ENCODE results near the gene HJURP.

Gene HJURP

DNA sequence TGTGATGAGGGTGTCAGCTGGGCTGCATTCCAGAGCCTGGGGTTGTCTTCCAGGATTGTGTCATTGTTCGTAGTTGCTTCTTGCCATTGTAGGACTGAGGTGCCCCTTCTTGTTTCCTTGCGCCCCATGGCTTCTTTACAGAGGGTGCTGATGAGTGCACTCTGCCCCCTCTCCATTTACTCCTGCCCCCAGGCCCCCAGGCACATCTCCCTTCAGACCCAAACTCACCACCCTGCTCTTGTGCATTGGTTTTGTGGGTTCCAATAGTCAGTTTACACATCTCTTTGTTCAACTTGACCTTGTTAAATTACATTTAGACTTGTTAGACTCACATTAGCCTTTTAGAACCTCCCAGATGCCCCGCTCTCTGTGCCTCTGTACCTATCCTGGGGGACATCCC is 33.1 kb downstream of the HJURP start:
- Histone ChIP-seq H3K27ac (ENCODE audit: insufficient read depth, low read depth, low read length, poor library complexity, severe bottlenecking) (no peak overlapping the region), H3K9me3 (ENCODE audit: control insufficient read depth, low read length) (no peaks in the 10 kb centered on the region), H3K36me3 (ENCODE audit: control insufficient read depth, insufficient read depth, low read length) (no peaks in the 10 kb centered on the region), H3K27me3 (ENCODE audit: control insufficient read depth, insufficient read depth, low read length, poor library complexity, severe bottlenecking) (no peaks in the 10 kb centered on the region), H3K4me1 (ENCODE audit: control insufficient read depth, insufficient read depth, low read length) (no peaks in the 10 kb centered on the region), H3K4me3 (ENCODE audit: insufficient read depth, low read depth, low read length) (no peak overlapping the region)
- WGBS, 2 experiments: 91 to 96% methylated on average over 3 of the region's 3 CpGs

DNA sequence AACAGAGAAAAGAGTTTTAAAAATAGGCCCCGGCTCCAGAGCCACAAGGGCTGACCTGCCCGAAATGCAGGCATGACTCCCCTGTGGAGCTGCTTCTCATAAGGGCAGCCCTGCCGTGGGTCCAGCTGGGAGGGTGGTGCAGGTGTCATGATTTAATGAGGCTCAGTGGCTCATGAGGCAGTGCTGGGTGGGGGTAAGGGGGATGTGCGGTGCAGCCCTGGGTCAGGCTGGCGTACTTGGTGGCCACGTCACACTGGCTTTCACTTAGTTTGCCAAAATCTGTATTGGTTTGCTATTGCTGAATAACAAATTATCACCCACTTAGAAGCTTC is 33.6 kb downstream of the HJURP start:
- H3K27me3 ChIP-seq (ENCODE audit: control insufficient read depth, insufficient read depth, low read length, poor library complexity, severe bottlenecking): no peaks in the 10 kb centered on the region
- no peaks in the 10 kb centered on the region for H3K36me3 ChIP-seq (ENCODE audit: control insufficient read depth, insufficient read depth, low read length)
- H3K9me3 ChIP-seq (ENCODE audit: control insufficient read depth, low read length): no peaks in the 10 kb centered on the region
- H3K4me3 ChIP-seq (ENCODE audit: insufficient read depth, low read depth, low read length): no peak overlapping the region
- H3K27ac ChIP-seq (ENCODE audit: insufficient read depth, low read depth, low read length, poor library complexity, severe bottlenecking): no peak overlapping the region
- 87 to 88% methylated on average over 6 of the region's 6 CpGs for WGBS, 2 experiments
- no peaks in the 10 kb centered on the region for H3K4me1 ChIP-seq (ENCODE audit: control insufficient read depth, insufficient read depth, low read length)

DNA sequence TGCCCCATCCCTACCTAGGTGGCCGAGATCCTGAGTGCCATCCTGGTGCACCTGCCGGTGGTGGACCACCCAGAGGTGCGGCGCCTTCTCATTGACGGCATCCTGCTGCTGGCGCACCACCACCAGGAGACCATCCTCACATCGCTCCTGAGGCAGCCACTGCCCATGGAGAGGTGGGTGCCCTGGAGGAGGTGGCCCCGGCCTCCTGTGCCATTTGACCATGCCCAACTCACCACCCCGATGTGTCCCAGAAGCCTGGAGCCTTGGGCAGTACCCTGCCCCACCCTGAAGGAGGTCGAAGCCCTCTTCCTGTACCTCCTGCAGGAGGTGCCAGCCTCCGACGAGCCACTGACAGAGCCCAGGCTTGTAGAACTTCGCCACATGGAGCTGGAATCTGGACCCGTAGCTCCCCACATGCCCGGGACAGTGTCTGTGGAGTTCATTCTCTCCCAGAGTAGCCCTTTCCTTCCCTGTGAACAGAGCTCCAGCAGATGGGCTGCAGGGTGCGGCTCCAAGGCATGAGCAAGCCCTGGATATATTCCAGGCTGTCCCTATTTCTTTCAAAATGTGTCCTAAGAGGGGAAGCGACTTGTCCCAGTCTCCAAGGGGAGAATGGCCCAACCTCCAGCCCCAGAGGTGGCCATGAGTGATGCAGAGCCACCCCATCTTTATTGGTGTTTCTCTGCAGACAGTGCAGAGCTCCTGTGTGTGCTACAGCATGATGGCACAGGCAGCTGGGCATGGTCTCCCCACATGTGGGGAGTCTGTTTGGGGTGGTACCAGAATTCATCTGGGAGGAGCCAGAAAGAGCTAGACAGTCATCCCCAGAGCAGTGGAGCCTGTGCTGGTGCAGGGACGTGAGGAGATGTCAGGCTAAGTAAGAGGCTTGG is 34.2 kb downstream of the HJURP start:
- 91 to 93% methylated on average over 18 of the region's 18 CpGs for WGBS, 2 experiments
- Histone ChIP-seq H3K36me3 (ENCODE audit: control insufficient read depth, insufficient read depth, low read length) (no peaks in the 10 kb centered on the region), H3K4me3 (ENCODE audit: insufficient read depth, low read depth, low read length) (no peak overlapping the region), H3K9me3 (ENCODE audit: control insufficient read depth, low read length) (no peaks in the 10 kb centered on the region), H3K27me3 (ENCODE audit: control insufficient read depth, insufficient read depth, low read length, poor library complexity, severe bottlenecking) (no peaks in the 10 kb centered on the region), H3K27ac (ENCODE audit: insufficient read depth, low read depth, low read length, poor library complexity, severe bottlenecking) (no peak overlapping the region), H3K4me1 (ENCODE audit: control insufficient read depth, insufficient read depth, low read length) (no peaks in the 10 kb centered on the region)

DNA sequence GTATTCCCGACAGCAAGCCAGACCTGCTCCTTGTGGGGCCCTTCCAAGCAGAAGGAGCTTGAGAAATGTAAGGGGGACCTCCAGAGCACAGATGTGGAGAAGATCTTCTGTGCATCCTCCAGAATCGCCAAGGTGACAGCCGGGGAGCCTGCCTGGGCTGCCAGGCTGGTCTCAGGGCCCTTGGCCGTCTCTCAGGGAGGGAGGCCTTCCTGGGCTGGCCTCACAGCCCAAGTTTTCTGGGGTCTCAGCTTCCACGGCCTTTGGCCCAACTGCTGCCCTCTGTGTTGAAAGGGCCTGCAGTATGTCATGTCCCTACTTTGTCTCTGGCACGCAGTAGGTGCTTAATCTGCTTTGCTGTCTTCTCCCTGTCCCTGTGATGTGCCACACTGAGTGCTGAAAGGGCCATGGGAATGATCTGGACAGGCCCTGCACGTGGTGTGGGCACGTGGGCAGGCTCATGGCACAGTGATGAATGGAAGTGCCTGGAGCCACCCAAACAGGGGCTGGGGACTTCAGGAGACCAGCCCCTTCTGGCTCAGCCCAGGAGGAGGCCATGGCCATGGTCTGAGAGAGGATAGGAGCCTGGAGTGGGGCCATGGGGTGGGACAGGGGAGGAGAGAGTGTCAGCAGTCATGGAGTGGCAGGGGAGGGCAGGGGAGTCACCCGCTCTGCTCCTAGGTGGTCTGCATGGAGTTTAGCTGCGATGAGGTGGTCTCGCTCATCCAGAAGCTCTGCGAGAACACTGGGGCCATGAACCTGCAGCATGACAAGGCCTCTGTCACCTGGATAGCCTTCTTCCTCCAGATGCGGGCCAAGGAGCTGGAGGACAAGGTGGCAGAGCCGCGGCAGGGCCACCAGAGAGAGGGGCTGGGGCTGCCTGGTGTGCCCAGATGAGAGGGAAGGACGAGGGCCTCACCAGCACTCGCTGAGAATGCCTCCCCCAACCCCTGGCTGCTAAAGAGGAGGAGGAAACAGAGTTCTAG is 35.4 kb downstream of the HJURP start:
- Histone ChIP-seq H3K9me3 (ENCODE audit: control insufficient read depth, low read length) (no peaks in the 10 kb centered on the region), H3K27me3 (ENCODE audit: control insufficient read depth, insufficient read depth, low read length, poor library complexity, severe bottlenecking) (no peaks in the 10 kb centered on the region), H3K4me3 (ENCODE audit: insufficient read depth, low read depth, low read length) (no peak overlapping the region), H3K4me1 (ENCODE audit: control insufficient read depth, insufficient read depth, low read length) (no peaks in the 10 kb centered on the region), H3K27ac (ENCODE audit: insufficient read depth, low read depth, low read length, poor library complexity, severe bottlenecking) (no peak overlapping the region), H3K36me3 (ENCODE audit: control insufficient read depth, insufficient read depth, low read length) (no peaks in the 10 kb centered on the region)
- 81 to 83% methylated on average over 17 of the region's 17 CpGs for WGBS, 2 experiments

DNA sequence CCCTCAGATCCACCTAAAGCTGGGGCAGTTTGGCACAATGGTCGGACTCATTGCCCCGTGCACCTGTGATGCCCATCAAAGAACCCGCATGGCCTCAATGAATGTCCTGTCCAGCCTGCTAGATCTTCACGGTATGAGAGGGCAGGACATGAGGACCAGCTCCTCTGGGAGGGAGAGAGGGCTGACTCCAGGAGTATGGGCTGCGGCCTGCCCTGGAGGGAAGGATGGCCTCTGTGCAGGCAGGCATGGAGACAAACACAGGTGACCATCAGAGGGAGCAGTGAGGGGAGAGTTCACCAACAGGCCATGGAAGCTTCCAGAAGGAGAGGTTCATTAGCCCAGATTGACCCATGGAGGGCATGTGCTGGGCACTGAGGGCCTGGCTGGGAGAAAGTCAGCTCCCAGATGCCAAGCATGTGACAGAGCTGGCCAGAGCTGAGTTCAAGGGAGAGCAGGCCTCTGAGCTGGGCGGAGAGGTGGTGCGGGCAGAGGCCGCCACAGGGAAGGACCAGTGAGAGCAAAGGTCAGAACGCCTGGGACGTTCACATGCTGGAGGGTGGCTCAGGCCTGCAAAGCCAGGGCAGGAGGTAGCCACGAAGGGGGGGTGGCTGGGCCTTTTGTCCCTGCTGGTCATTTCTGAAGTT is 36.2 kb downstream of the HJURP start:
- Histone ChIP-seq H3K36me3 (ENCODE audit: control insufficient read depth, insufficient read depth, low read length) (no peaks in the 10 kb centered on the region), H3K4me3 (ENCODE audit: insufficient read depth, low read depth, low read length) (no peak overlapping the region), H3K4me1 (ENCODE audit: control insufficient read depth, insufficient read depth, low read length) (no peaks in the 10 kb centered on the region), H3K9me3 (ENCODE audit: control insufficient read depth, low read length) (no peaks in the 10 kb centered on the region), H3K27ac (ENCODE audit: insufficient read depth, low read depth, low read length, poor library complexity, severe bottlenecking) (no peak overlapping the region), H3K27me3 (ENCODE audit: control insufficient read depth, insufficient read depth, low read length, poor library complexity, severe bottlenecking) (no peaks in the 10 kb centered on the region)
- WGBS, 2 experiments: 94 to 96% methylated on average over 11 of the region's 11 CpGs

DNA sequence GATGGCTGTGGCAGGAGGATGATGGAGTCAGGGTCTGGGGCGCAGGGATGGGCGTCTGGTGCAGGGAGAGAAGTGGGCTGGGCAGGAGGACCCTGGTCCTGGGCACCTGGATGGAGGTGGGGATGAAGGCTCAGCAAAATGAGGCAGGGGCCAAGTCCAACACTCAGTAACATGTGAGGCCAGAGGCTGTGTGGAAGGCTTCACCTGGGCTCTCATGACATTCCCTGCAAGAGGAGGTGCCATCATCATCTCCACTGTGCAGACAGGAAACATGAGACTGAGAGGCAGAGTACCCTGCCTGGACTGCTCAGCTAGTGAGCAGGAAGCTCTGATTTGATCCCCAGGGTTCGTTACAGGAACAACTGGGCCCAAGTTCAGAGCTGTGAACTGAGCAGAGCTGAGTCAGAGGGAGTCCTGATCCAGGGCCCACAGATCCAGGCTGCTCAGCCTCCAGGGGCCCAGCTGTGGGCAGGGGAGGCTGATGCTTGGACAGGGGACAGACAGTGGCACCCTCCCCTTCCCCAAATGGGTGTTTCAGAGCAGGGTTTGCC is 36.9 kb downstream of the HJURP start:
- Histone ChIP-seq H3K27ac (ENCODE audit: insufficient read depth, low read depth, low read length, poor library complexity, severe bottlenecking) (no peak overlapping the region), H3K36me3 (ENCODE audit: control insufficient read depth, insufficient read depth, low read length) (no peaks in the 10 kb centered on the region)
- WGBS, 2 experiments: 94% methylated on average over 3 of the region's 3 CpGs

DNA sequence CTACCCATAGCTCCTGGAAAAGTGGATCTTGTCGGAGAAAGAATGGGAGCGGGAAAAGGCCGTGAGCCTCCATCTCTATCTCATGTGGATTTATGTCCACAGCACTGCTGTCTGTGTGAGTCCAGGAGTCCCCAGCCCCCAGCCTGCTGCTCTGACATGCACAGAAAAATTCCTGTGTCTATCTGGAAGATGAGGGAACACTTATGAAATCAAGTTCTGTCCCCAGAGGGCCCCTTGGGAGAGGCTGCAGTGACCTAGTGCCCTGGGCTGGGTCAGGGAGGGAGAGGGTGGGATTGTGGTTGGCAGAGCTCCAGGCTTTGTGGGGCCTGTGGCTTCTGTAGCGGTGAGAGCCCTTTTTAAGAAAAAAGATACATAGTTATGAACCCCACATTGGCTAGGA is 37.6 kb downstream of the HJURP start:
- H3K4me3 ChIP-seq (ENCODE audit: insufficient read depth, low read depth, low read length): no peak overlapping the region
- no peaks in the 10 kb centered on the region for H3K36me3 ChIP-seq (ENCODE audit: control insufficient read depth, insufficient read depth, low read length)
- H3K9me3 ChIP-seq (ENCODE audit: control insufficient read depth, low read length): no peaks in the 10 kb centered on the region
- H3K4me1 ChIP-seq (ENCODE audit: control insufficient read depth, insufficient read depth, low read length): no peaks in the 10 kb centered on the region
- no peaks in the 10 kb centered on the region for H3K27me3 ChIP-seq (ENCODE audit: control insufficient read depth, insufficient read depth, low read length, poor library complexity, severe bottlenecking)
- 97 to 98% methylated on average over 4 of the region's 4 CpGs for WGBS, 2 experiments
- H3K27ac ChIP-seq (ENCODE audit: insufficient read depth, low read depth, low read length, poor library complexity, severe bottlenecking): no peak overlapping the region

More for the DNA sequence above, 36.9 kb downstream of the HJURP start:
- H3K27me3 ChIP-seq (ENCODE audit: control insufficient read depth, insufficient read depth, low read length, poor library complexity, severe bottlenecking): no peaks in the 10 kb centered on the region
- H3K4me3 ChIP-seq (ENCODE audit: insufficient read depth, low read depth, low read length): no peak overlapping the region
- no peaks in the 10 kb centered on the region for H3K9me3 ChIP-seq (ENCODE audit: control insufficient read depth, low read length)
- H3K4me1 ChIP-seq (ENCODE audit: control insufficient read depth, insufficient read depth, low read length): no peaks in the 10 kb centered on the region

DNA sequence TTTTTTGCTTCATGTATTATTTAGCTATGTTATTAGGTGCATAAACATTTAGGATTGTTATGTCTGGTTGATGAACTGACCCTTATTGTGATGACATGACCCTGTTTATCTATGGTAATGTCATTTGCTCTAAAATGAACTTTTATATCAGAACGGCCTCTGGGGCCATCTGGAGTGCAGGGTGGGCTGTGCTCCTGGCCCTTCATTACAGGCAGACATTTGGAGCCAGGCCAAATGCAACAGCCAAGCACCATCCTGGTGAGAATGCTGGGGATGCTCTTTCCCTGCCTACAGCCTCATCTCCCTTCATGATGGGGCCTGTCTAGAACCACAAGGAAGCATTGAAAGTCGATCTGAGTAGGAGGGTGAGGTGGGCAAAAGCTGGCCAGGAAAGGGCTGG is 38.0 kb downstream of the HJURP start:
- no peak overlapping the region for H3K4me3 ChIP-seq (ENCODE audit: insufficient read depth, low read depth, low read length)
- H3K4me1 ChIP-seq (ENCODE audit: control insufficient read depth, insufficient read depth, low read length): no peaks in the 10 kb centered on the region
- no peak overlapping the region for H3K27ac ChIP-seq (ENCODE audit: insufficient read depth, low read depth, low read length, poor library complexity, severe bottlenecking)
- WGBS, 2 experiments: 91% methylated on average over 2 of the region's 2 CpGs
- no peaks in the 10 kb centered on the region for H3K9me3 ChIP-seq (ENCODE audit: control insufficient read depth, low read length)
- H3K36me3 ChIP-seq (ENCODE audit: control insufficient read depth, insufficient read depth, low read length): no peaks in the 10 kb centered on the region
- no peaks in the 10 kb centered on the region for H3K27me3 ChIP-seq (ENCODE audit: control insufficient read depth, insufficient read depth, low read length, poor library complexity, severe bottlenecking)

DNA sequence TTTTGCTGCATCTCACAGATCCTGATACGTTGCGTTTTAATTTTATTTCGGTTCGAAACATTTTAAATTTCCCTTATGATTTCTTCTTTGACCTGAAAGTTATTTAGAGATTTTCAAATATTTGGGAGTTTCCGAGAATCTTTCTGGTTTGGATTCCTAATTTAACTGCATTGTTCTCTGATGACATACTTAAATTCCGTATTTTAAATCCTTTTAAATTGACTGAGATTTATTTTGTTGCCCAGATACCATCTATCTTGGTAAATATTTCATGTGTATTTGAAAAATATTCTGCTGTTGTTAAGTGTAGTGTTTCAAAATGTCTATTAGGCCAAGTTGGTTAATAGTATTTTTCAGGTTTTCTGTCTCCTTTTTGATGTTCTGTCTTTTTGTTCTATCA is 38.5 kb downstream of the HJURP start:
- H3K27ac ChIP-seq (ENCODE audit: insufficient read depth, low read depth, low read length, poor library complexity, severe bottlenecking): no peak overlapping the region
- H3K4me3 ChIP-seq (ENCODE audit: insufficient read depth, low read depth, low read length): no peak overlapping the region
- H3K36me3 ChIP-seq (ENCODE audit: control insufficient read depth, insufficient read depth, low read length): no peaks in the 10 kb centered on the region
- WGBS, 2 experiments: 86 to 100% methylated on average over 1 to 6 of the region's 6 CpGs
- H3K9me3 ChIP-seq (ENCODE audit: control insufficient read depth, low read length): no peaks in the 10 kb centered on the region
- no peaks in the 10 kb centered on the region for H3K4me1 ChIP-seq (ENCODE audit: control insufficient read depth, insufficient read depth, low read length)
- H3K27me3 ChIP-seq (ENCODE audit: control insufficient read depth, insufficient read depth, low read length, poor library complexity, severe bottlenecking): no peaks in the 10 kb centered on the region

All from ectodermal cell (in vitro differentiated cells).